Activated naive CD8-positive, alpha-beta T cell treated with anti-CD3 and anti-CD28 coated beads, Interleukin-2, amount 50 U/mL, for 16 hours (primary cell): Measurements from ENCODE around the gene WWC2.
"Not testable (repeated sequence)": the region's sequence is repeated elsewhere in the genome, so short reads cannot be mapped to it uniquely, and the experiment has no call there.

Source experiments
- DNase-seq: peaks from one replicate; pipeline ENCODE4 v3.0.0-alpha.2; 2020; ENCODE audit warnings: low read depth, low spot score

The WWC2 gene

GRCh38 chr4:183295711-183296110 lies 196.7 kb downstream of the WWC2 start:
- no peak for DNase-seq

GRCh38 chr4:183297675-183298074 lies 198.6 kb downstream of the WWC2 start:
- no peak for DNase-seq

- DNase-seq: no peak
Measured at GRCh38 chr4:183299464-183299863, 200.4 kb downstream of the WWC2 start.

- DNase-seq: no peak
Measured at GRCh38 chr4:183300070-183300469, 201.0 kb downstream of the WWC2 start.

GRCh38 chr4:183300655-183301054 lies 201.6 kb downstream of the WWC2 start:
- DNase-seq: no peak

- no peak for DNase-seq
Measured at GRCh38 chr4:183303301-183303700, 204.2 kb downstream of the WWC2 start.

- no peak for DNase-seq
Measured at GRCh38 chr4:183304067-183304466, 205.0 kb downstream of the WWC2 start.

GRCh38 chr4:183304538-183304937 lies 205.5 kb downstream of the WWC2 start:
- no peak for DNase-seq

GRCh38 chr4:183306811-183307210 lies 207.8 kb downstream of the WWC2 start:
- no peak for DNase-seq

- no peak for DNase-seq
Measured at GRCh38 chr4:183312841-183313240, 213.8 kb downstream of the WWC2 start.

- DNase-seq: no peak
Measured at GRCh38 chr4:183314336-183314735, 215.3 kb downstream of the WWC2 start.

GRCh38 chr4:183314806-183315205 lies 215.7 kb downstream of the WWC2 start:
- no peak for DNase-seq

- no peak for DNase-seq
Measured at GRCh38 chr4:183318656-183319055, 219.6 kb downstream of the WWC2 start.

GRCh38 chr4:183320211-183321059 lies 221.4 kb downstream of the WWC2 start, which contains the start of gene CLDN22:
CLDN22 (minus strand) TSS chr4:183320276; CDS start chr4:183320218, 58 bp downstream.
- DNase-seq: no peak

- DNase-seq: no peak
Measured at GRCh38 chr4:183321079-183321478, 222.0 kb downstream of the WWC2 start.

GRCh38 chr4:183321516-183321915 lies 222.5 kb downstream of the WWC2 start:
- no peak for DNase-seq

- no peak for DNase-seq
Measured at GRCh38 chr4:183322326-183322725, 223.3 kb downstream of the WWC2 start, which contains the start of gene CLDN24. CLDN24 (minus strand) TSS chr4:183322426; CDS start chr4:183322426, 0 bp downstream.

GRCh38 chr4:183323295-183323694 lies 224.2 kb downstream of the WWC2 start:
- DNase-seq: no peak

- not testable (repeated sequence) for DNase-seq
Measured at GRCh38 chr4:183324056-183324455, 225.0 kb downstream of the WWC2 start.

- DNase-seq: no peak
Measured at GRCh38 chr4:183324619-183325018, 225.6 kb downstream of the WWC2 start.

GRCh38 chr4:183326387-183326786 lies 227.3 kb downstream of the WWC2 start:
- not testable (repeated sequence) for DNase-seq

- no peak for DNase-seq
Measured at GRCh38 chr4:183326853-183327252, 227.8 kb downstream of the WWC2 start.

GRCh38 chr4:183327827-183328226 lies 228.8 kb downstream of the WWC2 start:
- no peak for DNase-seq
